HG02885 (cell line): Measurements from ENCODE around the gene LIMCH1.

Experiments used
- ATAC-seq: cut with Tn5 transposase; IDR thresholded peaks from one replicate; pipeline ENCODE4 v1.9.1; 2021; ENCODE audit warnings: mild to moderate bottlenecking; ENCODE audit not compliant: unreplicated experiment, poor library complexity

LIMCH1 gene

GRCh38 chr4:41556526-41556925 lies 18.6 kb downstream of the LIMCH1 start:
- no peak for ATAC-seq

GRCh38 chr4:41559940-41560516 lies 22.1 kb downstream of the LIMCH1 start:
- ATAC-seq = no peak

- no peak for ATAC-seq
Measured at GRCh38 chr4:41561244-41561643, 23.3 kb downstream of the LIMCH1 start.

- no peak for ATAC-seq
Measured at GRCh38 chr4:41567186-41567585, 29.2 kb downstream of the LIMCH1 start.

GRCh38 chr4:41568363-41568762 lies 30.4 kb downstream of the LIMCH1 start:
- ATAC-seq = no peak

- no peak for ATAC-seq
Measured at GRCh38 chr4:41569961-41570360, 32.0 kb downstream of the LIMCH1 start.

GRCh38 chr4:41571422-41571821 lies 33.5 kb downstream of the LIMCH1 start:
- no peak for ATAC-seq

GRCh38 chr4:41572516-41572915 lies 34.6 kb downstream of the LIMCH1 start:
- ATAC-seq = no peak

GRCh38 chr4:41572956-41573355 lies 35.0 kb downstream of the LIMCH1 start:
- ATAC-seq = no peak

- ATAC-seq = no peak
Measured at GRCh38 chr4:41573502-41574001, 35.6 kb downstream of the LIMCH1 start.

- ATAC-seq = no peak
Measured at GRCh38 chr4:41575207-41575606, 37.2 kb downstream of the LIMCH1 start.

- no peak for ATAC-seq
Measured at GRCh38 chr4:41575665-41576064, 37.7 kb downstream of the LIMCH1 start.

GRCh38 chr4:41579043-41579442 lies 41.1 kb downstream of the LIMCH1 start:
- no peak for ATAC-seq

GRCh38 chr4:41579526-41579925 lies 41.6 kb downstream of the LIMCH1 start:
- ATAC-seq = no peak

GRCh38 chr4:41580007-41580406 lies 42.0 kb downstream of the LIMCH1 start:
- ATAC-seq = no peak

- no peak for ATAC-seq
Measured at GRCh38 chr4:41586675-41587225, 48.8 kb downstream of the LIMCH1 start.

GRCh38 chr4:41587286-41587685 lies 49.3 kb downstream of the LIMCH1 start:
- no peak for ATAC-seq

GRCh38 chr4:41590591-41590990 lies 52.6 kb downstream of the LIMCH1 start:
- ATAC-seq = no peak

GRCh38 chr4:41594432-41594831 lies 56.5 kb downstream of the LIMCH1 start:
- ATAC-seq = no peak

GRCh38 chr4:41597494-41597893 lies 59.5 kb downstream of the LIMCH1 start:
- no peak for ATAC-seq

GRCh38 chr4:41598580-41598979 lies 60.6 kb downstream of the LIMCH1 start:
- ATAC-seq = no peak

GRCh38 chr4:41599192-41599786 lies 61.3 kb downstream of the LIMCH1 start:
- no peak for ATAC-seq
